Mammary epithelial cell (primary cell): ENCODE data around the gene DPP3.

Source experiments
- CTCF ChIP-seq, 2 donors: IDR thresholded peaks in 1 of 2; conservative IDR thresholded peaks in 1 of 2; 2 replicates each; pipeline ENCODE4 v1.5.1; 2011 to 2012; ENCODE audit warnings: inconsistent platforms in 2 of 2, low read length in 2 of 2, mild to moderate bottlenecking in 2 of 2, control low read depth in 1 of 2, low read depth in 1 of 2; ENCODE audit not compliant: insufficient read depth in 1 of 2; ENCODE audit errors: extremely low read depth in 1 of 2
- EZH2 ChIP-seq: IDR thresholded peaks from 2 replicates; pipeline ENCODE4 v1.6.1; 2012; ENCODE audit warnings: low read length, inconsistent platforms, borderline replicate concordance

GRCh38 chr11:66454247-66454646 lies 26.0 kb upstream of the DPP3 start:
- TF ChIP-seq EZH2 (no peak), CTCF (conservative IDR thresholded peaks at IDR 0.05 in 1 of 2, IDR thresholded peaks at IDR 0.05 in 1 of 2; ENCODE audit: extremely low read depth in 1 of 2, insufficient read depth in 1 of 2, low read depth in 1 of 2, low read length in 2 of 2) (no peak)
